Stimulated activated naive CD8-positive, alpha-beta T cell treated with anti-CD3 and anti-CD28 coated beads, Interleukin-15, amount 100 ng/mL, for 72 hours (primary cell): ENCODE measurements around the gene QKI.

Experiments
- ATAC-seq: fragments of 150-1000 bp; cut with Tn5 transposase; 2 replicates; pipeline ENCODE4 v1.10.0; 2021; ENCODE audit warnings: mild to moderate bottlenecking, moderate library complexity
- DNase-seq, 2 donors: peaks; one replicate each; pipeline ENCODE4 v3.0.0; 2021 to 2022
- H3K27ac Mint-ChIP-seq, 2 donors: one replicate each; pipeline ENCODE4 v1.8.0; 2022; ENCODE audit warnings: mild to moderate bottlenecking in 2 of 2, mixed read lengths in 2 of 2, moderate library complexity in 2 of 2
- H3K27me3 Mint-ChIP-seq: one replicate; pipeline ENCODE4 v1.8.0; 2022; ENCODE audit warnings: mixed read lengths
- H3K4me1 Mint-ChIP-seq: one replicate; pipeline ENCODE4 v1.8.0; 2022; ENCODE audit warnings: mild to moderate bottlenecking, mixed read lengths
- H3K4me3 Mint-ChIP-seq, 2 donors: one replicate each; pipeline ENCODE4 v1.8.0; 2022; ENCODE audit warnings: mild to moderate bottlenecking in 2 of 2, mixed read lengths in 2 of 2, moderate library complexity in 1 of 2
- H3K9me3 Mint-ChIP-seq, 2 donors: one replicate each; pipeline ENCODE4 v1.8.0; 2022; ENCODE audit warnings: mixed read lengths in 2 of 2

QKI gene

DNA sequence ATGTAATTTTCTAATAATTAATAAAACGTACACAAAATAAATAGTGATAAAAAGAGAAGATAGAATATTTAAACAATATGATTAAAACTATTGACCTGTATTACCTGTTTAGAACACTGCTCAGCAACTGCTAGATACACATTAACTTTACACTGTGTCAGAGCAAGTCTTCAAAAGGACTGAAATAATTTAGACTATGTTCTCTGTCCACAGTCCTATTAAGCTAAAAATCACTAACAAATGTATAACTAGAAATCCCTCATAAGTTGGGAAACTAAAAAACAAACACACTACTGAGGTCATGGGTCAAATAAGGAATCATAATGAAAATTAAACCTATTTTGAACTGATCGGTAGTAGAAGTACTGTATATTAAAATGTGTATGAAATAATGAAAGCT is 181.7 kb downstream of the QKI start:
- no peak overlapping the region for H3K27ac Mint-ChIP-seq
- H3K4me3 Mint-ChIP-seq: no peak overlapping the region
- H3K9me3 Mint-ChIP-seq: peaks cover 10 to 18% of the 10 kb centered on the region in 2 donors
- ATAC-seq: no peak
- no peaks in the 10 kb centered on the region for H3K4me1 Mint-ChIP-seq
- DNase-seq: no peak
- peaks cover 9% of the 10 kb centered on the region for H3K27me3 Mint-ChIP-seq

- H3K9me3 Mint-ChIP-seq: no peaks in the 10 kb centered on the region
- peaks cover 12% of the 10 kb centered on the region for H3K27me3 Mint-ChIP-seq
- no peak overlapping the region for H3K4me3 Mint-ChIP-seq
- no peak overlapping the region for H3K27ac Mint-ChIP-seq
- ATAC-seq (no peak), DNase-seq (no peak)
- H3K4me1 Mint-ChIP-seq: no peaks in the 10 kb centered on the region
Observed at GRCh38 chr6:163599136-163599535, 184.6 kb downstream of the QKI start.

- no peak overlapping the region for H3K27ac Mint-ChIP-seq
- H3K9me3 Mint-ChIP-seq: peaks cover 0 to under 1% of the 10 kb centered on the region in 2 donors
- H3K27me3 Mint-ChIP-seq: peaks cover 14% of the 10 kb centered on the region
- H3K4me1 Mint-ChIP-seq: no peaks in the 10 kb centered on the region
- DNase-seq: no peak
- H3K4me3 Mint-ChIP-seq: no peak overlapping the region
- no peak for ATAC-seq
Observed at GRCh38 chr6:163599684-163600083, 185.2 kb downstream of the QKI start.

- Mint-ChIP-seq H3K9me3 (peaks cover 3 to 7% of the 10 kb centered on the region in 2 donors), H3K27me3 (peaks cover 14% of the 10 kb centered on the region), H3K4me1 (no peaks in the 10 kb centered on the region), H3K27ac (no peak overlapping the region), H3K4me3 (no peak overlapping the region)
- DNase-seq (no peak), ATAC-seq (no peak)
Observed at GRCh38 chr6:163600331-163600730, 185.8 kb downstream of the QKI start.

DNA sequence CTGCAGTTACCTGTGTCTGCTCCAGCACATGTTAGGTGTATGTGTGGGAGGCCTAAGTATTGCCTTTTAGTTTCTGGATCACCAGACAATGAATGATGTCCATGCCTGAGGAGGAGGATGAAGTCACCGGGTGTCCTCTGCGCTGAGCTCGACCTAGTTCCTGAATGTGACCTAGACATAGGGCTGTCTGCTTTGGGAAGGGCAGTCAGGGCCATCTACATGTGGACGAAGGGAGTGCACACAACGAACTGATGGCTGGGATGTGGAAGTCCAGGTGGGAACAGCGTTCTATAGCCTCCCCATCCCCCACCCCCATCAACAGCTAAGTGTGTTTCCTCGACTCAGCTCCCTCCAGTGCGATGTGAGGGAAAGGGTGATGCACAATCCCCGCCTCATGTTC is 186.3 kb downstream of the QKI start:
- ATAC-seq (no peak), DNase-seq (no peak)
- no peaks in the 10 kb centered on the region for H3K4me1 Mint-ChIP-seq
- H3K9me3 Mint-ChIP-seq: peaks cover 4 to 12% of the 10 kb centered on the region in 2 donors
- H3K27ac Mint-ChIP-seq: no peak overlapping the region
- no peak overlapping the region for H3K4me3 Mint-ChIP-seq
- peaks cover 14% of the 10 kb centered on the region for H3K27me3 Mint-ChIP-seq

- ATAC-seq: no peak
- Mint-ChIP-seq H3K9me3 (peaks cover 4 to 19% of the 10 kb centered on the region in 2 donors), H3K4me3 (no peak overlapping the region), H3K27me3 (peaks cover 24% of the 10 kb centered on the region), H3K27ac (no peak overlapping the region), H3K4me1 (no peaks in the 10 kb centered on the region)
- no peak for DNase-seq
Observed at GRCh38 chr6:163602851-163603250, 188.3 kb downstream of the QKI start.

- H3K27ac Mint-ChIP-seq: no peak overlapping the region
- DNase-seq: no peak
- H3K27me3 Mint-ChIP-seq: peaks cover 29% of the 10 kb centered on the region
- no peaks in the 10 kb centered on the region for H3K4me1 Mint-ChIP-seq
- no peak overlapping the region for H3K4me3 Mint-ChIP-seq
- no peak for ATAC-seq
- peaks cover 4 to 19% of the 10 kb centered on the region in 2 donors for H3K9me3 Mint-ChIP-seq
Observed at GRCh38 chr6:163603395-163603794, 188.9 kb downstream of the QKI start.

GRCh38 chr6:163605385-163606097 is 191.0 kb downstream of the QKI start:
- DNase-seq (no peak), ATAC-seq (no peak)
- Mint-ChIP-seq H3K4me1 (no peaks in the 10 kb centered on the region), H3K27me3 (peaks cover 32% of the 10 kb centered on the region), H3K27ac (no peak overlapping the region), H3K4me3 (no peak overlapping the region), H3K9me3 (peaks cover 4 to 19% of the 10 kb centered on the region in 2 donors)

GRCh38 chr6:163607792-163608191 is 193.3 kb downstream of the QKI start:
- no peak overlapping the region for H3K27ac Mint-ChIP-seq
- H3K4me3 Mint-ChIP-seq: no peak overlapping the region
- no peak for ATAC-seq
- H3K4me1 Mint-ChIP-seq: no peaks in the 10 kb centered on the region
- no peak for DNase-seq
- H3K27me3 Mint-ChIP-seq: peaks cover 29% of the 10 kb centered on the region
- H3K9me3 Mint-ChIP-seq: peaks cover 4 to 19% of the 10 kb centered on the region in 2 donors

GRCh38 chr6:163608204-163608644 is 193.7 kb downstream of the QKI start:
- Mint-ChIP-seq H3K9me3 (peaks cover 4 to 19% of the 10 kb centered on the region in 2 donors), H3K4me1 (no peaks in the 10 kb centered on the region), H3K27ac (no peak overlapping the region), H3K27me3 (peaks cover 24% of the 10 kb centered on the region), H3K4me3 (no peak overlapping the region)
- peak; percentile 42 for ATAC-seq
- no peak for DNase-seq

DNA sequence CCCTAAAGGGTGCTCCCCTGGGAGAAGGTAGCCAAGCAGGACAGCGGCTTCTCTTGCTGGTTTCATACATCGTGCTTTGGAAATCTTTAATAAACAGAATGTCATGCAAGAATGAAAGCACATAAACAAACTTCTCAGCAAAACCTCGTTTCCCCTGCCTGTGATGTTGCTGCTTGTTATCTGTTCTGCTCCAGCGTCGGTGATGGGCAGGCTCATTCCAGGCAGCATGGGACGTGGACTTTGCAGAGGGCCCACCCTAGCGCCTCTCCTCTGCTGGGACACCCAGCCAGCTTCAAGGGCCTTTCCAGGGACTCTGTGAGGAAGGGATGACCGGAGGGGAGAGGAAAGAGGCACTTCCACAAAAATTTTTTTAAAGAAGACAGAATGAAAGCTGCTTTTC is 197.7 kb downstream of the QKI start:
- Mint-ChIP-seq H3K27me3 (peaks cover 16% of the 10 kb centered on the region), H3K9me3 (no peaks in the 10 kb centered on the region), H3K4me1 (no peaks in the 10 kb centered on the region), H3K27ac (peak overlapping the region in 1 of 2 donors; percentile 71), H3K4me3 (no peak overlapping the region)
- ATAC-seq (no peak), DNase-seq (no peak)

DNA sequence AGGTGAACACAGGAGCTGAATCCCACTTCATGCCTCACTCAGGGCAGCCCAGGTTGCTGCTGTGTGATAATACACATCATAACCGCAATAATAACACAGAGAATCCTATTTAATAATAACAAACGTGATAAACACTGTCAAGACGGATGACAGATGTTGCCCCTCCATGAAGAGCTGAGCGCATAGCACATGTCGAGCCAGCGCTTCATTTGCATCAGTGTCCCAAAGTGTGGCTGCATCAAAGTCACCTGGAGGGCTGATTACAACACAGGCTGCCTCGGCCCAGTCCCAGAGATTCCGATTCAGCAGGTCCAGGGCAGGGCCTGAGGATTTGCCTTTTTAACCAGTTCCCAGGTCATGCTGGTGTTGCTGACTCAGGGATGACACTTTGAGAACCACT is 198.5 kb downstream of the QKI start:
- Mint-ChIP-seq H3K4me1 (no peaks in the 10 kb centered on the region), H3K27me3 (peaks cover 11% of the 10 kb centered on the region), H3K27ac (no peak overlapping the region), H3K9me3 (no peaks in the 10 kb centered on the region), H3K4me3 (no peak overlapping the region)
- ATAC-seq (no peak), DNase-seq (no peak)

- no peak for ATAC-seq
- Mint-ChIP-seq H3K4me3 (no peak overlapping the region), H3K4me1 (no peaks in the 10 kb centered on the region), H3K27me3 (peaks cover 5% of the 10 kb centered on the region), H3K27ac (no peak overlapping the region), H3K9me3 (no peaks in the 10 kb centered on the region)
- no peak for DNase-seq
Observed at GRCh38 chr6:163613668-163614067, 199.2 kb downstream of the QKI start.

GRCh38 chr6:163616452-163616851 is 201.9 kb downstream of the QKI start:
- Mint-ChIP-seq H3K4me1 (no peaks in the 10 kb centered on the region), H3K9me3 (no peaks in the 10 kb centered on the region), H3K27ac (no peak overlapping the region), H3K4me3 (no peak overlapping the region), H3K27me3 (peaks cover 5% of the 10 kb centered on the region)
- DNase-seq: no peak
- ATAC-seq: no peak

GRCh38 chr6:163617549-163617948 is 203.0 kb downstream of the QKI start:
- ATAC-seq: no peak
- H3K27ac Mint-ChIP-seq: no peak overlapping the region

DNA sequence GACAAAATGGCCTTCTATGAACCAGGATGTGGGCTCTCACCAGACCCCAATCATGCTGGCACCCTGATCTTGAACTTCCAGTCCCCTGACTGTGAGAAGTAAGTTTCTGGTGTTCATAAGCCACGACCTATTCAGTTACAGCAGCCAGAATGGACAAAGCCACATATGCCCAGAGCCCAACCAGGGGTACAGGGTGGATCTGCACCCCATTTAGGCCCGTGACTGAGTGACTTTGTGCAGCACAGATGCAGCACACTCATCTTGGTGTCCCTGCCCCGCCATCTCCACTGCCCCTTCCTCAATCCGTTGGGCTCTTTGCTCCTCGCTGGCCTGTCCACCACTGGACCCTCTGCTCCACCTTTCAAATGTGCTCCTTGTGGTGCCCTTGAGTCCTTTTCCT is 205.6 kb downstream of the QKI start:
- Mint-ChIP-seq H3K27me3 (peaks cover 5% of the 10 kb centered on the region), H3K9me3 (no peaks in the 10 kb centered on the region), H3K27ac (no peak overlapping the region), H3K4me1 (no peaks in the 10 kb centered on the region), H3K4me3 (no peak overlapping the region)
- DNase-seq (no peak), ATAC-seq (no peak)

More at GRCh38 chr6:163617549-163617948, 203.0 kb downstream of the QKI start:
- H3K9me3 Mint-ChIP-seq: no peaks in the 10 kb centered on the region
- no peak overlapping the region for H3K4me3 Mint-ChIP-seq
- peaks cover 5% of the 10 kb centered on the region for H3K27me3 Mint-ChIP-seq
- DNase-seq: no peak
- no peaks in the 10 kb centered on the region for H3K4me1 Mint-ChIP-seq
